ENCODE measurements around the gene TRIM43B.
A peak's percentile ranks its signal among the peaks of the same experiment; 100 is the strongest.
"Not testable (repeated sequence)": the region's sequence is repeated elsewhere in the genome, so short reads cannot be mapped to it uniquely, and the experiment has no call there.

TRIM43B gene

DNA sequence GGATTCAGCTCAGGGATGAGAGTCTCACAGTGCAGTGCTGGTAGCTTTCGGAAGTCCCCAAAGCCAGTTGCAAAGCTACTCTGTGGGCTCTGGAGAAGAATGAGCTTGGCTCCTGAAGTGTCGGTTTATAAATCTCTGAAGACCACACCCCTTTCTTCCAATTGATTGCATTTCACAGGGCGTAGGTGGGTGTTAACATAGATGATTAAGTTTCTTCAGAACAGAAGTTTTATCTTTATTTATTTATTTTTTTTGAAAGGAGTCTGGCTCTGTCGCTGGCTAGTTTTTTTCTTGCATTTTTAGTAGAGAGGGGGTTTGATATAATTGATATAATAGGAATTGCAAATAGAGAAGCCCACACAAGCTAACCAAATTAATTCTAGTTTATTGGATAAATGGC lies at the start of gene TRIM43B:
TSS of gene TRIM43B (minus strand) at position 101 of the 400 bp plus-strand sequence. CDS start 2,040 bp downstream, outside the sequence.
- not testable (repeated sequence) for DNase-seq (ENCODE audit: low read depth)

DNA sequence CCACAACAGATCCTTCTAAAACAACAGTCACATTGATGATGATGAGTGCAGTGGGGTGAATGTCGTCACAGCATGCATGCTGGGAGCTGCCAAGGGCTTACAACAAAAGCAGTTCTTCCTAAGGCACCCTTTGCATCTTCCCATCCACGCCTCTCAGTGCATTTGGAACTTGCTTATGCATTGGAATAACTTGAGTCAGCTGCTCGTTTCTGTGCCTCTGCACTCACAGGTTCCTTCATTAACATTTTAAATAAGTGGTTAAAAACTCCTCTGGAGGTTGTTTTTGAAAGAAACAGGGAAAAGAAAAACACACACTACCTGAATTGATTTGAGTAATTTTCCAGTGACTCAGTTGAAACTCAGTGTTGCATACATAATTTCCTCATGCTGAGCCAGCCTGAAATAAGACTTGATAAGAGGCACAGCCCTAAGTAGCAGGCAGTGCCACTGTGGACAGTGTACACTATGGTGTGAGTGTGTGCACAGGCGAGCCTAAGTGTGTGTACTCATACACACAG lies 46.8 kb upstream of the TRIM43B start:
- peak; percentile 37 for DNase-seq (ENCODE audit: low read depth)

DNA sequence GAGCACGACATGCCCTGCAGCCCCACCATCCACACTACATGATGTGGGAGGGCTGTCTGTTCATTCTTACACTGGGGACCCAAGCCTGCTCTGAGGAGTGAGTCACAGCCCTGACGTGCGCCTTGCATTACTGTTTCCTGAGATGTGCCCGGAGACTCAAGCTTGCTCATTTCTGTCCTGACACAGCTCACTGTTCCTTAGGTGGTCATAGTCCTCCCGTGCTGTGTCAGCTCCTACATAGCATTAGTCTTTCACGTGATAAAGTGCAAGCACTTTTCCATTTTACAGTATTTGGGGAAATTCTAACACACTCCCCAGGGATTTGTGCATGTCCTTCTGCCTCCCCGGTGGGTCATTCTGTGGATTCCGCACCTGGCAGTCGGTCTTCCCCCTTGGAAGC lies 46.2 kb upstream of the TRIM43B start:
- peak; percentile 57 for DNase-seq (ENCODE audit: low read depth)

DNA sequence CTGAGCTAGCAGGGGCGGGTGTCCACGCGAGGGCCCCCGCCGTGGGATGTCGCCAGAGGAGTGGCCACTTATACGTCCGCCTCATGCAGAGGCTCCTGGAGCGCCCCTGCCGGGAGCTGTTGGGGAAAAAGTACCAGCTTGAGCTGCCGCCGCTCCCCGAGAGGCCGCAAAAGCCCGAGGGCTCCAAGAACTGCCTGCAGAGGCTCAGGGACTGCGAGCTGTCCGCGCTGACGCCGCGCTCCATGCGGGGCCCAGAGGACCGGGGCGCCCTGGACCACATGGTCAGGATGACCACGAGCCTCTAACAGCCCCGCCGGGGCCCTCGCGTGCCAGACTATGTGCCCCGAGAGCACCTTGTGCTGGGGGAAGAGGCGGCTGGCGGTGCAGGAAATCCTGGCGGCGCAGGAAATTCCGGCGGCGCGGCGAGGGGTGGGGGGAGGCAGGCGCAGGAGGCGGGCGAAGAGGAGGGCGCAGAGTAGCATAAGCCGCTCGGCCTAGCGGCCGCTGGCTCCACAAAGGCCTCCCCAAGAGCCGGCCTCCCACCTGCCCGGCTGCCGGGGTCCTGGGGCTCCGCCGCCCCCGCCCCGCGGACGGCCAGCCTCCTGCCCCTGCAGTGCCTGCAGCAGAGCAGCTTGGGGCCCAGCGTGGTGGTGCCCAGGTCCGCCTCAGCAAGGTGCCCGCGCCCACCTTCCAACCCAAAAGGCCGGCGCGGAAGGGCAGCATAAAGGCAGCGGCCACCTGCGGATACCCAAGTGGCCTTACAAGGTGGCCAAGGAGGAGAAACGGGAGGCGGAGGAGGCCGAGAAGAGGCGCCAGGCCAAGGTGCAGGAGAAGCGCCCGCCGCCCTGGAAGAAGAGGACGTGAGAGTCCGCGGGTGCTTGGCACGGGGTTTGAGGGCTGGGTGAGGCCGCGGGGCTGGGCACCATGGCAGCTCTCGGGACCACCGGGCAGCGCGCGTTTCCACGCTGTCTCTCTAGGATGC lies 42.1 kb upstream of the TRIM43B start:
- peak; percentile 64 for DNase-seq (ENCODE audit: low read depth)

DNA sequence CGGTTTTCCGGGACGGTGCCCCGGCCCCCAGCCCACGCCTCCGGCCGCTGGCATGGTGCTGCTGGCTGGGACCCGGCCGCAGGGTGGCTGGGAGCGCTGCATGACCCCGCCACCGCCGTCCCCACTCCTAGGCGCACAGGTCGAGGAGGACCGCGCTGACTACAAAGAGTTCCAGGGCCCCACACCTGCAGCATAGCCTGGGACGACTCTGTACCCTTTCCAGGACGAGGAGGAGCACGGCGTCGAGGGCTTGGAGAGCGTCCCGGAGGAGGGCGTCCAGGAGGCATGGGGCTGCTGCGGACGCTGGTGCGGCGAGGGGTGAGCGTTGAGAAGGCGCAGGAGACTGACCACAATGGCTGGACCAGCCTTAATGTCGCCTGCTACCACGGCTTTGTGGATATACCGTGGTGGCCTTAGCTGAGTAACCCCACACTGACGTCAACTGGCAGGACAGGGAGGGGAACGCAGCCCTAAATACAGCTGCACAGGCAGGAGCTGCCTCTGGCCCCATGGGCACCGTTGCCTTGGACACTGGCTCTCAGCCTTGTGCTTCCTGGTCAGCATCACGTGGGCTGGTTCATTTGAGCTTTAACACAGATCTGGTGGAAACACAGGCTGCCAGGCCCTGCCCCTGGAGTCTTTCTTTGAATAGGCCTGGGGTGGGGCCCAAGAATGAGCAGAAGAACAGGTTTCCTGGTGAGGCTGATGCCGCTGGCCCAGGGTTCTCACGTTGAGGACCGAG lies 40.9 kb upstream of the TRIM43B start:
- DNase-seq (ENCODE audit: low read depth), result no peak

DNA sequence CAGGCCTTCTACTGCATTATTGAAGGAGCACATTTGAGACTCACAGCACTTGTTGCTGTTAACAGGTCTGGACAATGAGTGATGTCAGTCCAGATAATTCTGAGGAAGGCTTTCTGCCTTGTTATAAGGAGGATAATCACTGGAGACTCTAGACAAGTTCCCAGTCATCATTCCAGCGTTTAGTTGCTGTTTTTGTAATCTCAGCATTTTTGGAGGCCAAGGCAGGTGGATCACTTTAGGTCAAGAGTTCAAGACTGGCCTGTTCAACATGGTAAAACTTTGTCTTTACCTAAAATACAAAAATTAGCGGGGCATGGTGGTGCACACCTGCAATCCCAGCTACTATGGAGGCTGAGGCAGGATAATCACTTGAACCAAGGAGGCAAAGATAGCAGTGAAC lies 39.6 kb upstream of the TRIM43B start:
- DNase-seq (ENCODE audit: low read depth), result no peak

DNA sequence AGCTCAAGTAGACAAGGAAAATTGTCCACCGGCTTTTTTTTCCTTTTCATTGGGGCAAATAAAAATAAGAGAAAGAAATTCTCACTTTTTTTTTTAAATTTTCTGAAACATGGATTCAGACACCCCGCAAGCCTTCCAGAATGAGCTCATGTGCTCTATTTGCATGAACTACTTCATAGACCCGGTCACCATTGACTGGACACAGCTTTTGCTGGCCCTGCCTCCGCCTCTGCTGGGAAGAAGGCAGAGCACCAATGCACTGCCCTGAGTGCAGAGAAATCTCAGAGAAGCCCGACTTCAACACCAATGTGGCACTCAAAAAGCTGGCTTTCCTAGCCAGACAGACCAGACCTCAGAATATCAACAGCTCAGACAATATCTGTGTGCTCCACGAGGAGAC lies 30.2 kb upstream of the TRIM43B start:
- DNase-seq (ENCODE audit: low read depth), result no peak

DNA sequence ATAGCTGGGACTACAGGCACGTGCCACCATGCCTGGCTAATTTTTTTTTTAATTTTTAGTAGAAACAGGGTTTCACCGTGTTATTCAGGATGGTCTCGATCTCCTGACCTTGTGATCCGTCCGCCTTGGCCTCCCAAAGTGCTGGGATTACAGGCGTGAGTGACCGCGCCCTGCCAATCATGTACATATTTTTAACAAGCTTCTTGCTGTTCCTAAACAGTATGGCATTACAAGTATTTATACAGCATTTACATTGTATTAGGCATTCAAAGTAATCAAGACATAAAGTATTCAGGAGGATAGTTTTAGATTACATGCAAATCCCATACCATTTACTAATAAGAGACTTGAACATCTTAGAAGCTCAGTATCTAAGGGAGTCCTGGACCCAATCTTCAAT lies 29.7 kb upstream of the TRIM43B start:
- not testable (repeated sequence) for DNase-seq (ENCODE audit: low read depth)

DNA sequence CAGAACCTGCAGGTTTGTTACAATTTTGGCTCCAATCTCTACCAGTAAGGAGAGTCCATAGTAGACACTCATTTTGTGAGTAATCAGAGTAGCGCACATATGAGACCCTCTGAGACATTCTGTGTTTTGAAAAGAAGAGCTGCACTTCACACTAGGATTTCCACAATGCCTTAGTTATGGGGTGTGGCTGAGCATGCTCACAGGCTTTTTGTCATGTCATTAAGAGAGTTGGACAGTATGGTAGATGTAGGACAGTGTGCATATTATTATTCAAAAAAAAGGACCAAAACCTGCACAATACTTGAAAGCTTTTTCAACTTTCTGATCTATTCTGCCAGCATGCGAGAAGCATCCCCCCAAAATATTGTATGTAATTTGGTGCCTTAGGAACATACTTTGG lies 24.9 kb upstream of the TRIM43B start:
- DNase-seq (ENCODE audit: low read depth), result no peak

DNA sequence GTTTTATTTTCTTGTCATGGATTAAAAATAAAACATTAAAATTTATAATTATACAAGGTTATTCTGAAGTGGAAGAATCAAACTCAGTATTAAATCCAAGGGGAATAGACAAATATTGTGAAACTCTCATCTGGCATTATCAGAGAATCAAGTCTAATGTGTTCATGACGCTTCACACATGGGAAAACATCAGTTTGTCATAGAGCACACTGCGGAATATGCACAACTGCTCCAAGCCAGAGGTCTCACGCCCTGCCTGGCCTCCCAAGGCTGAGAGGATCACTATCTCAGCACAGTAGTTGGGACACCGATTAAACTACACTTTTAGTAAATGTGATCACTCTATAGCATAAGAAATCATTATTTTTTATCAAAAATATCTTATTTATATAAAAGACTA lies 20.7 kb upstream of the TRIM43B start:
- DNase-seq (ENCODE audit: low read depth), result no peak

DNA sequence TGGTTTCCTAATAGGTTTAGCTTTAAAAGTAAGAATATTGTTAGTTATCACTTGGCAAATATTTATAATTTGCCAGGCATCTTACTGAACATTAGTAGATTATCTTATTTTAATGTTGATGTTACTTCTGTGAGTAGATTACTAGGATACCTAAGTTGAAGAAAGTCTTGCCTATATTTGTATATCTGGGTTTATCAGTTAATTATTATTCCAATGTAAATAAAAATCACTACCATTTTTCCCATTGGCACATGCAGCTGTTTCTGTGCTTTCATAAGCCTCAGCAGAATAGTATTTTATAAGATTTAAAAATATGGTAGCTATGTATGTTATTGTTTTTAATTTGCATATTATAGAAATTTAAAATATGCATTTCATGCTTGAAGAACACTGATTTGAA lies 16.3 kb upstream of the TRIM43B start:
- no peak for DNase-seq (ENCODE audit: low read depth)

DNA sequence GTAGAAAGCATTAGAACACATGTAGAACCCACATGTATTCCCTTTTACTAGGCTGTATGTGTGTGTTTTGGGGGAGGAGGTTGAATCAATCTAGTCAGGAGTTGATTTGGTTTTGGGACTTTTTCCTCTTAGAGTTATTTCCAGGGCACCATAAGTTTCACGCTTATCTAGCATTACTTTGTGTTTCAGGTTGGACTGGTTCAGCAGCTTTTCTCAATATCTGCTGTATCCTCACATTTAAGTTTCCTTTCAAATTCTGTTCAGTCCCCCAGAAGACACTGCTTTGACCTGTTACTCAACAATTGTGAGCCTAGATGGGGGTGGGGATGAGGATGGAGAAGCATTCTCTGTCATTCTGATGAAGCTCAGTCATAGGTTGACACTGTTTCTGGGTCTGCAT lies 7.5 kb upstream of the TRIM43B start:
- not testable (repeated sequence) for DNase-seq (ENCODE audit: low read depth)

DNA sequence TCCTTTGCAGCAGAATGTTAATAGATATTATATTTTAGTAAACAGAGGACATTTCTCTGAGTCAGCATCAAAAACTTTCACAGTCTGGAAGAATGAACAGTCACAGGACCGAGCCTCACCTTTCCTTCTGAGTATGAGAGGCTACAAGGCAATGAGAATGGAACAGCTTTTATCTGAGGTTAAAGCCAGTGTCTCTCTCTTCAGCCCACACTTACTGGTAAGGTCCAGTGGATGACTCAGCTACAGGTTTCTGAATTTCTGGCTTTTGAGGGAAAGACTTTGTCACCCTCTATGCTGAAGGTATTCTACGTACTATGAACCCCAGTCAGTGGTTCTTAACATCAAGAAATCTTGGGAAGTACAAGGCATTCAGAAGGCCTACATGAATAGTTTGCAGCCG lies 9.5 kb downstream of the TRIM43B start:
- DNase-seq (ENCODE audit: low read depth), result not testable (repeated sequence)

DNA sequence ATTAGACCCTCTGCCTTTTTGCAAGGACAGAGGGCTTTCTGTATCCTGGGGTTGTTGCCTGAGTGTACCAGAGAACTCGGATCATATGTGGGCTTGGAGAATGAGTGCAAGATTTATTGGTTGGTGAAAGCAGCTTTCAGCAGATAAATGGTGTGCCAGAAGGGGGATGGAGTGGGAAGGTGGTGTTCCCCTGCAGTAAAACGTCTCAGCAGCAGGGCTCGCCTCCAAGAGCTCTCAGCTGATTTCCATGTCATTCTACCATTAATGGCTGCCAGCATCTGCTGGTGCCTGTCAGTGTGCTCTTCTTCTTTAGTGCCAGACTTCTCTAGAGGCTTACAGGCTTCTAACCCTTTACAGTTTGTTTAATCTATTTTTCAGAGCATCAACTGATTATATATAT lies 16.6 kb downstream of the TRIM43B start:
- not testable (repeated sequence) for DNase-seq (ENCODE audit: low read depth)

DNA sequence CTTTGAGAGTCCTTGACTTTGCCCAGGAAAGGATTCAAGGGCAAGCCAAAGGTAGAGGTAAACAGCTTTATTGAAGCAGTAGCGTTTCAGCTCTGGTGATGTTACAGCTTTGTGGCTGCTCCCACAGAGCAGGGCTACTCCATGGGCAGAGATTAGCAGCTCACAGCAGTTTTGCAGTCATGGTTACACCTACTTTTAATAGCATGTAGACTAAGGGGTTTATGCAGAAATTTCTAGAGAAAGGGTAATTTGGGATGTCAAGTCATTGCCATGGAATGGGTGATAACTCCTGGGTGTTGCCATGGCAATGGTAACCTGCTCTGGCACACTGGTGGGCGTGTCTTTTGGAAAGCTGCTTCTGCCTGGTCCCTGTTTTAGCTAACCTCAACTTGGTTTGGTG lies 18.0 kb downstream of the TRIM43B start:
- not testable (repeated sequence) for DNase-seq (ENCODE audit: low read depth)

DNA sequence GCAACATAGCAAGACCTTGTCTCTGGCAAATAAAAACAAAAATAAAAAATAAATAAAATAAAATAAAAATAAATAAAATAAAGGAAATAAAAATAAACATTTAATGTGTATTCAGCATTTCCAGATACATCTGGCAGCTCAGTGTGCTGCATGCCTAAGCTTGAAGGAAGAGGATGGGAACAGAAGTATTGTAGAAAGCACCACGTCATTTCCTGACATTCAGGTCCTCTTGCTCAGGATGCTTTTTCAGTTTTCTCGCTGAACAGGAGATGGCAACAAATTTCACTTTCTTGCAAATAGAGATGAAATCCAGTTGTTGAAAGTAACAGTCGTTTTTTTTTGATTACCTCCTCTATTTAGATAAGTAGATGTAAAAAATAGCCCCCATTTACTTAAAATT lies 21.3 kb downstream of the TRIM43B start:
- DNase-seq (ENCODE audit: low read depth), result not testable (repeated sequence)

DNA sequence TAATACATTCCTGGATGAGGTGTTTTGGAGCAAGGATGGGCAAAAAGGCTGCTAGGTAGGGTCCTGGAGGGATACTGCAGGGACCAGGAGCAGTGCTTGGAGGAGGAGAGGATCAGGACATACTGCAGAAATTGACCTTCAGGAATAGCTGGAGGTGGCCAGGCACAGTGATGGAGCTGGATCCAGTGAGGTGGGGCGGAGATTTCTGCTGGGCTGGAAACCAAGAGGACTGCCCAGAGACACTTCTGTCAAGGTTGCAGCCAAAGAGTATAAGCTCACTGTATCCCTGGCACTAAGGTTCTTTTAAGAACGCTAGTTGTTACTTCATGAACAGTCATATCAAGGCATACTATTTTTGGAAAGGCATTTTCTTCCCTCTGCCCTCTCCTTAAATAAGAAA lies 39.2 kb downstream of the TRIM43B start:
- not testable (repeated sequence) for DNase-seq (ENCODE audit: low read depth)

DNA sequence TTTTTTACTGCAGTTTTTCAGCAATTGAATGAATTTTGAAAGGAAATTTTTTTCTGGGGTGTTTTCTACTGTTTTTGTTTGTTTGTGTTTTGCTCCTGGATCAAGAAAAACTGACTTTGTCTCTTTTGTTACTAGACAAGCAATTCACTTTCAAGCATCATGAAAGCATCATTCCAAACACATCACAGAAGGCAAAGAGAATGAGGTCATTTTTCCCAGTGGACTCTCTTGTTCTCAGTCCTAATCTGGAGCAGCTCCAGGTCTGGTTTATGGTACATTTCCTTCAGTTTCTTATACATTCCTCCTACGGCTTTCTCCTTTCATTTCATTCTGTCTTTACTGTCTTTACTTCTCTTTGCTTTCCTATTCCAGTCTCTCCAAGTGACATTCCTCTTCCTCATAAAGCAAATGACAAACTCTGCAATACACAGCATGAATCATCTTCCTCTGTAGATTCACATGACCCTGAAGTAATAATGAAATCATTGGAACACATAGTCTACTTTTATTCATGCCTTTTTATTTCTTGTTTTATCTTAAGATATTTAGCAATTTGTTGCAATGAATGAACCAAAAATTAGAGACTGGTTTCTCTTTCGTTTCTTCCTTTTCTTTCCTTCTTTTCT lies 42.0 kb downstream of the TRIM43B start:
- not testable (repeated sequence) for DNase-seq (ENCODE audit: low read depth)

DNA sequence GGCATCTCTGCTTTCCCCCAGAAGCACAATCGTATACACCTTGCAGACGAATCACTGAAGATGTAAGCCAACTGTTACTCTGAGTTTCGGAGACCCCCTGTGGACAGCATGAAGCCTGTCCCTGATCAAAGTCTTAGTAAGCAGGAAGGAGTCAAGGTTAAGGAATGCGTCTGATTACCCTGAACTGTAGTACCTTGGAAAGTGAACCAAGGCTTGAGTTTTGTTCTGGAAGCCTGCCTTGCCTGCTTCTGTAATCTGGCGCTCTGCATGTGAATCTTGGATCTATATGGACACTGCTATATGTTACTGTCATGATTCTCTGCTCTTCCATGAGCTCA lies 48.7 kb downstream of the TRIM43B start:
- DNase-seq (ENCODE audit: low read depth), result not testable (repeated sequence)

DNA sequence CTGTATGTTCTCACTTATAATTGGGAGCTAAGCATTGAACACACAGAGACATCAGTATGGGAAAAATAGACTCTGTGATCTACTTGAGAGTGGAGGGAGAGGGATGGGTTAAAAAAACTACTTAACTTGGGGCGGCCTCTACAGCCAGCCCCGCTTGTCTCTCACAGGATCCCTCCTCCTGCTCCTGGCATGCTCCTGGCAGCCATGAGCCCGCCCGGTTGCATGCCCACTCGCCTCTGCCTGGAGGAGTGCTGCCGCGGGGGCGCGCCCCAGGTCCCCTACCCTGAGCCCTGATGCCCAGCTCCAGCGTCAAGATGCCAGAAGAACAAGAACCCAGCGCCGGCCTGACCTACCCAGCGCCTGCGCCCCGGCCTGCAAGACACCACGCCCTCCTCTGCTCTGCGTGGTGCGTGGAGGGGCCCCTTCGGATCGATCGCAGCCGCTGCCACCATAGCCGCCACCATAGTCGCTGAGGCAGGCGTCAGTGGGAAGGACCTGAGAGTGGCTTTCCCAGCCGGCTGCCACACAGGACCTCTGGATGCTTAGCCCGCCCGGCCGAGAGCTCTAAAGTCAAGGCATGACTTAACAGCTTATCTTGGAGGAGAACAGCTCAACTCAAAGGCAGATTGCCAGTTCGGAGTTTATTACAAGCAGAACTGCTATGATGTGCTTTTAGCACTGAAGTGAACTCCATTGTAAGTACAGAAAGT lies 49.2 kb downstream of the TRIM43B start:
- DNase-seq (ENCODE audit: low read depth), result not testable (repeated sequence)

DNA sequence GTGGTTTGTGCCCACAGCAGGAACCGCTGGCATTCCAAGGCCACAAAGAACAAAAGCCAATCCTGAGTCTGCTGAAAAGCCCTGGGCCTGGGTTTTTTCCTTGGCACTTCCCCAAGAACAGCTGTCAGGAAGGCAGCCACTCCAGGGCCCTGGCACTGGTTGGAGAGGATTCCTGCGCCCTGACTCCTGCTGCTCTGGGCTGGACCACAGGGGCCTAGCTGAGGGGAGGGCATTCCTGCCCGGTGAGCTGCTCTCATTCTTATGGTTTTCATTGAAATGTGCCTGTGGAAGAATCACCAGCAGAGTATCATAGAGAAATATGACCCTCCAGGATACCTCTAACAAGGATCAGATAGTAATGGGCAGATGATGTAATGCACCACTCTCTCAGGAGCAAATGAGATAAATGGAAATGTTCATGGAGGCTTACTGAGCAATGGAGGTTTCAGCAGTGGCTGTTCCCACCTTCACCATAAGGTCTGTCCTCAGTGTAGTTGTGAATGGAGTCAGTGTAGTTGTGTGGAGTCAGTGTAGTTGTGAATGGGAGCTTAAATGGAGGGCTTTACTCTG lies 50.0 kb downstream of the TRIM43B start:
- DNase-seq (ENCODE audit: low read depth), result peak; percentile 82

All from amniotic epithelial cell (primary cell).